ENCODE results near the gene AFF2. TPM values are rescaled to one million over a fixed set of nuclear protein-coding genes. Genes with fewer than 3 reads are reported as not detected.

Gene AFF2
- total RNA-seq, 4 donors from 2014 or later = 0.09 to 2.5 (median 0.65) TPM

GRCh38 chrX:148577741-148578140 is 77.3 kb downstream of the AFF2 start:
- no peaks in the 10 kb centered on the region for H3K4me1 ChIP-seq
- no peaks in the 10 kb centered on the region for H3K36me3 ChIP-seq
- WGBS, 2 donors = 56 to 58% methylated on average over 3 of the region's 3 CpGs
- H3K27ac ChIP-seq = no peak overlapping the region
- DNase-seq = no peak
- no peaks in the 10 kb centered on the region for H3K27me3 ChIP-seq
- intact Hi-C loops (cut with DNase I) = no loop called here
- TF ChIP-seq POLR2A (IDR thresholded peaks at IDR 0.05) (no peak), CTCF (IDR thresholded peaks at IDR 0.05) (no peak)
- no peaks in the 10 kb centered on the region for H3K9me3 ChIP-seq
- H3K4me3 ChIP-seq = no peak overlapping the region

- Histone ChIP-seq H3K27ac (no peak overlapping the region), H3K27me3 (no peaks in the 10 kb centered on the region), H3K4me3 (no peak overlapping the region), H3K9me3 (no peaks in the 10 kb centered on the region), H3K4me1 (no peaks in the 10 kb centered on the region), H3K36me3 (no peaks in the 10 kb centered on the region)
- intact Hi-C loops (cut with DNase I) = no loop called here
- TF ChIP-seq CTCF (IDR thresholded peaks at IDR 0.05) = no peak
- no peak for DNase-seq
- WGBS, 2 donors = 0% methylated on average over 1 of the region's 1 CpG
Measured at GRCh38 chrX:148580016-148580415, 79.6 kb downstream of the AFF2 start.

GRCh38 chrX:148582353-148582752 is 81.9 kb downstream of the AFF2 start:
- no peaks in the 10 kb centered on the region for H3K9me3 ChIP-seq
- TF ChIP-seq CTCF (IDR thresholded peaks at IDR 0.05) = no peak
- no peak for DNase-seq
- H3K4me1 ChIP-seq = no peaks in the 10 kb centered on the region
- H3K4me3 ChIP-seq = no peak overlapping the region
- H3K36me3 ChIP-seq = no peaks in the 10 kb centered on the region
- H3K27ac ChIP-seq = no peak overlapping the region
- H3K27me3 ChIP-seq = no peaks in the 10 kb centered on the region
- intact Hi-C loops (cut with DNase I) = no loop called here

- H3K27me3 ChIP-seq = no peaks in the 10 kb centered on the region
Measured at GRCh38 chrX:148588649-148589310, 88.4 kb downstream of the AFF2 start.

GRCh38 chrX:148592595-148592994 is 92.2 kb downstream of the AFF2 start:
- no peak overlapping the region for H3K4me3 ChIP-seq
- no peaks in the 10 kb centered on the region for H3K27me3 ChIP-seq
- no peak for DNase-seq
- no peaks in the 10 kb centered on the region for H3K4me1 ChIP-seq
- no peaks in the 10 kb centered on the region for H3K9me3 ChIP-seq
- intact Hi-C loops (cut with DNase I) = no loop called here
- no peak for TF ChIP-seq CTCF (IDR thresholded peaks at IDR 0.05)
- no peak for TF ChIP-seq POLR2A (IDR thresholded peaks at IDR 0.05)
- no peaks in the 10 kb centered on the region for H3K36me3 ChIP-seq
- 44% methylated on average over 1 of the region's 1 CpG; no CpG with 5 or more reads in 1 of the 2 donors for WGBS, 2 donors
- no peak overlapping the region for H3K27ac ChIP-seq

More at GRCh38 chrX:148588649-148589310, 88.4 kb downstream of the AFF2 start:
- no peak overlapping the region for H3K27ac ChIP-seq
- no peaks in the 10 kb centered on the region for H3K36me3 ChIP-seq
- TF ChIP-seq CTCF (IDR thresholded peaks at IDR 0.05) (no peak), POLR2A (IDR thresholded peaks at IDR 0.05) (no peak)
- H3K4me3 ChIP-seq = no peak overlapping the region
- H3K9me3 ChIP-seq = no peaks in the 10 kb centered on the region
- DNase-seq = no peak
- H3K4me1 ChIP-seq = no peaks in the 10 kb centered on the region
- intact Hi-C loops (cut with DNase I) = no loop called here
- WGBS, 2 donors = 67 to 68% methylated on average over 6 of the region's 6 CpGs

Measured in esophagus squamous epithelium (tissue), 5 donors.